ENCODE measurements around the gene FAM151A.
"Not testable (repeated sequence)": the region's sequence is repeated elsewhere in the genome, so short reads cannot be mapped to it uniquely, and the experiment has no call there.

The FAM151A gene

DNA sequence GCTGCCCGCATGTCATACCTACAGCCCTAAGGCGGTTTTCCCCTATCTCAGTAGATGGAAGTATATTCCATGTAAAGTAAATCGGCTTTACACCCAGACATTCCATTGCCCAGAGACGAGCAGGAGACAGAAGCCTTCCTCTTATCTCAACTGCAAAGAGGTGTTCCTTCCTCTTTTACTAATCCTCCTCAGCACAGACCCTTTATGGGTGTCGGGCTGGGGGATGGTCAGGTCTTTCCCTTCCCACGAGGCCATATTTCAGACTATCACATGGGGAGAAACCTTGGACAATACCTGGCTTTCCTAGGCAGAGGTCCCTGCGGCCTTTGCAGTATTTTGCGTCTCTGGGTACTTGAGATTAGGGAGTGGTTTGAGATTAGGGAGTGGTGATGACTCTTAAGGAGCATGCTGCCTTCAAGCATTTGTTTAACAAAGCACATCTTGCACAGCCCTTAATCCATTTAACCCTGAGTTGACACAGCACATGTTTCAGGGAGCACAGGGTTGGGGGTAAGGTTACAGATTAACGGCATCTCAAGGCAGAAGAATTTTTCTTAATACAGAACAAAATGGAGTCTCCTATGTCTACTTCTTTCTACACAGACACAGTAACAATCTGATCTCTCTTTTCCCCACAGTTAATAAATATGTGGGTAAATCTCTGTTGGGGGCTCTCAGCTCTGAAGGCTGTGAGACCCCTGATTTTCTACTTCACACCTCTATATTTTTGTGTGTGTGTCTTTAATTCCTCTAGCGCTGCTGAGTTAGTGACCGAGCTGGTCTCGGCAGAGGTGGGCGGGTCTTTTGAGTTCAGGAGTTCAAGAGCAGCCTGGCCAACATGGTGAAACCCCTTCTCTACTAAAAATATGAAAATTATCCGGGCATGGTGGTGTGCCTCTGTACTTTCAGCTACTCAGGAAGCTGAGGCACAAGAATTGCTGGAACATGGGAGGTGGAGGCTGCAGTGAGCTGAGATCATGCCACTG, 13.4 kb upstream of the FAM151A start:
- not testable (repeated sequence) for DNase-seq

DNA sequence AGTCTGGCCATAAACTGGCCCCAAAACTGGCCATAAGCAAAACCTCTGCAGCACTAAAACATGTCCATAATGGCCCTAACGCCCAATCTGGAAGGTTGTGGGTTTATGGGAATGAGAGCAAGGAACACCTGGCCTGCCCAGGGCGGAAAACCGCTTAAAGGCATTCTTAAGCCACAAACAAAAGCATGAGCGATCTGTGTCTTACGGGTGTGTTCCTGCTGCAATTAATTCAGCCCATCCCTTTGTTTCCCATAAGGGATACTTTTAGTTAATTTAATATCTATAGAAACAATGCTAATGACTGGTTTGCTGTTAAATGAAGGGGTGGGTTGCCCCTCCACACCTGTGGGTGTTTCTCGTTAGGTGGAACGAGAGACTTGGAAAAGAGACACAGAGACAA, 12.5 kb upstream of the FAM151A start:
- not testable (repeated sequence) for DNase-seq

DNA sequence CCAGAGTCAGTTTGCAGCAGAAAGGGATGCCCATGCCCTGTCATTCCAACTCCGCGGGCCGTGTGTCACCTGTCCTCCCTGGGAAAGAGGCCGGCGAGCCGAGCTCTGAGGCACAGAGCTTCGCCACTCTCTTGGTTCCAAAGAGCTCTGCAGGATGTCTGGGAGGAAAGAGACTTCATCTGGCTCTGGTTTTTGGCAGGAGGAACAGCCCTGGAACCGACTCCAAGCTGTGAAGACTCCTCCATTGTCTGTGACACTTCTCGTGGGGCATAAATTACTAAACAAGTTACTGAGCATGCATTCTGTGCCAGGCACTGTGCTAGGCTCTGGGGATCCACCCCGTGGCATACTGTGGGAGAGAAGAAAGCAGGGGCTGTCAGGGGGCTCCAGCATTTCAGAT, 3.9 kb upstream of the FAM151A start:
- no peak for DNase-seq

DNA sequence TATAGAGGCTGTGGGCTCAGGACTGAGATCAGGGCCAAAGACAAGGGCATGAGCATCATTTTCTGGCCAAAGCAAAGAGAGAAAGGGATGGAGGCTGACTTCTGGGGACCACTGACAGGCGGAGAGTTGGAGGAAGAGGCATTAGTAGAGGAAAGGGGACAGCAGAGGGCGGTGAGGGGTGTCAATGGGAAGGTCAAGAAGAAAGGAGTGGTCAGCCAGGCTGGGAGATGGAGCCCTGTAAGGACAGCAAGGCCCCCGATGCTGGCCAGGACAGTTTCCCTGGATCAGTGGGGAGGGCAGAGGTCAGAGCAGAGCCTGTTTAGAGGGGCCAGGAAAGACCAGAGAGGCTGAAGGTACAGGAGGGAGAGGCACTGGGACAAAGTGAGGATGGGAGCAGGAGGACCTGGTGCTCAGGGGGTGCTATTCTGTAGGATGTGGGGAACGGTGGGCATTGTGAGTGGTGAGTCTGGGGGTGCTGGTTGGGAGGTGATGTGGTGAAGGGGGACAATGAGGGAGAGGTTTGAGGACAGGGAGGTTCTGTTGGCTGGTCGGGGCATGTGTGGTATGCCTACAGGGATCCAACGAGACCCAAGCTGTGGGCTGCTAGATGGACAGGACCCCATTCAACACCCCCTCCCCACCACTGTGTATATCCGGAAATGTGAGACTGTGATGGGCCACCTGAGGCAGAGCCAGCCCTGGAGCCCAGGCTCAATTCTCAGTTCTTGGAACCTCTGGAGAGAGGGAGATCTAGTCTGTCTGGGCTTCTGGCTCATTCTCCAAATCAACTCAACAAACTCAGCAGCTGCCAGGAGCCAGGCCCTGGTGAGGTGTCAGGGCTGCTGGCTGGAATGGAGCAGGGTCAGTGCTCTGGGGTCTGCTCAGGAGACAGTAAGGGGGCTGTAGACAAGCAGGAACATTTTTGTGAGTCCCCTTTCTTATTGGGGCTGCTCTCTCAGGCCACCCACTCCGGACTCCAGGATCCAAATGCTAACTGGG, 1.4 kb upstream of the FAM151A start:
- no peak for DNase-seq

DNA sequence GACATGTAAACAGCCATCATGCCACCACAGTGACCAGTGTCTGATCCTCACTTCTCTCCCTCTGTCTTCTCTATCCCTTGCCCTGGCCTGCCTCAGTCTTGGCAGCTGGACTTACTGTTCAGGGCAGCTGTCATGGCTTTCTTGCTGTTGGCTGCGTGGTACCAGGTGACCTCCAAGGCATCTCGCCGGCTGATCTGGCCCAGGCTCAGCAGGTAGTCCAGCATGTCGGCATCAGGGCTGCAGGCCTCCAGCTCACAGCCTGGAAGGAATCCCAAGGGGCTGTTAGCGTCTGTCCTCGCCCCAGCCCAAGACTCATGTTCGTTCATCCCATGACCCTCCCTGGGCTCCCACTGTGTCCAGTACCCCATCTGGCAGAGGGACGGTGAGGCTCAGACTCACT, 3.6 kb downstream of the FAM151A start:
- DNase-seq = peak; percentile 54

DNA sequence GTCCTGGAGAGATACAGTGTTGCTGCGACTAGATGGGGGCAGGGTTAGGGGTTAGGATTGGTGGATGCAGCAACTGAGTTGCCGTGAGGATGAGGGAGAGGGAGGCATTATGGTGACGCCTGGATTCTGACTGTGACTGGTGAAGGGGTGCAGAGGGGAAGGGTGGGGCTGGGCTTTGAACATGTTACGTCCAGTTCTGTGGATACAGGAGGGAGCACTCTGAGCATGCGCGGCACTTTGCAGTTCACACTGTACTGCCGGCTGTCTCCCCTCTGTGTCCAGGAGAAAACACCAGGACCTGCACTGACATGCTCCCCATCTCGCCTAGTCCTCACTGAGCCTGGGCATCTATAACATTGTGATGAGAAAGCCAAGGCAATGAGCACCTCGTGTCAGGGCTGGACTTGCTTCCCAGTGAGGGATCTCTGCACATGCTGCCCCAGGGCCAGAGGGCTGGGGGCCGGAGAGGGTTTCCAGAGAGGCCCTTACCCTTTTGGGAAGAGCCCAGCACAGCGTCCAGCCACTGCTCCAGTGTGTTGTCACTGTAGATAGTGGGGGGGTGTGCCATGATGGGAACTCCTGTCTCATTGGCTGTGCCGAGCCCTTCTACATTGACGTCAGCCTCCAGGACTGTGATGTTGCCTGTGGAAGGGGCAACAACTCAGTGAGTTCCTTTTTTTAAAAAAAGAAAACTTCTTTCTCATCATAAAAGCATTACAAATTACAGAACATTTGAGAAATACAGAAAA, 7.6 kb downstream of the FAM151A start:
- DNase-seq = no peak

DNA sequence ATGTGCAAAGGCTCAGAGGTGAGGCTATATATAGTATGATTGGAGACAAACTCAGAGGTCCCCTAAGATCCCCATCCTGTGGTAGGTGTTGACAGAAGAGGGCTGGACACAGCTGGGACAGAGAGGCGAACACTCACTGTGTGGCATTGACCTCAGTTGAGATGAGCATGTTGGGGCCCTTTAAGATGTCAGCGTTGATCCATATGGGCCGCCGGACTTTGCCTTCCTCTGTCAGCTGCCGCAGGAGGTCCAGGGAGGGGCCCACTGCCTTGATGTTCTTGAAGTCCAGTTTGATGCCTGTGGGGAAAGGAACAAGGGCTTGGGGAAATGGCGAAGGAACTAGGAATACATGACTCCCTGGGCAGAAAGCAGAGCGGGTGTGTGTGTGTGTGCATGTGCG, 8.8 kb downstream of the FAM151A start:
- DNase-seq = no peak

DNA sequence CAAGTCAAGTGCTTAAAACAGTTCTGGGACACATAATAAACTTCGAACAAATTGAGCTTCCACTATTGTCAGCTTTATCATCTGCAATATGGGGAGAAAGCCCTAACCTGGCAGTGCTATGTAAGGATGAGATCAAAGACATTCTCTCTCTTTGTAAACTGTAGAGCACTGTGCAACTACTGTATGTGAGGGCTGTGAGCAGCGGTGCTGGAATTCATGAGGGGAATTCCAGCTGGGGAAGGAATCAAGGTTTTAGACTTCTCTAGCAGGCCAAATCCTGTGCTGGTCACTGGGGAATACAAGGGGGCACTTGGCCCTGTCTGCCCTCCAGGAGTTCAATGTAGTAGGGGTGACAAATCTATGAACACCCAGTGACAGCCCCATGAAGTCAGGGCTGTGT, 9.3 kb downstream of the FAM151A start:
- DNase-seq = no peak

DNA sequence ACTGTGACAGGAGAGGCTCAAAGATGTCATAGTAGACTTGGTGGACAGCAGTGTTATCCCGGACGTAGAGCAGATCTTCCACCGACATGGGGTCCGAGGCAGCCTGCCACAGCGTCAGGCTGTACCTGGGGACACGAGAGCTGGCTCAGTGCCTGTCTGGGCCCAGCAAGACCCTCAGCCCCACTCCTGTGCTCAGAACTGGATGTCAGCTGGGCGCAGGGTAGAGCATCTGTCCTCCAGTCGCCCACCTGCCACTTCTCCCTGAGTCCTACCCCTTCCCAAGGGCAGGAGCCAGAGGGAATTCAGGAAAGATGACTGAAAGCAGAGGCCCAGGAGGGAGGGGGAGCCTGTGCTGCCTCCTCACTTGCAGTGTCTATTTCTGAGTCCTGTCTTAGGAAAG, 11.7 kb downstream of the FAM151A start:
- DNase-seq = no peak

DNA sequence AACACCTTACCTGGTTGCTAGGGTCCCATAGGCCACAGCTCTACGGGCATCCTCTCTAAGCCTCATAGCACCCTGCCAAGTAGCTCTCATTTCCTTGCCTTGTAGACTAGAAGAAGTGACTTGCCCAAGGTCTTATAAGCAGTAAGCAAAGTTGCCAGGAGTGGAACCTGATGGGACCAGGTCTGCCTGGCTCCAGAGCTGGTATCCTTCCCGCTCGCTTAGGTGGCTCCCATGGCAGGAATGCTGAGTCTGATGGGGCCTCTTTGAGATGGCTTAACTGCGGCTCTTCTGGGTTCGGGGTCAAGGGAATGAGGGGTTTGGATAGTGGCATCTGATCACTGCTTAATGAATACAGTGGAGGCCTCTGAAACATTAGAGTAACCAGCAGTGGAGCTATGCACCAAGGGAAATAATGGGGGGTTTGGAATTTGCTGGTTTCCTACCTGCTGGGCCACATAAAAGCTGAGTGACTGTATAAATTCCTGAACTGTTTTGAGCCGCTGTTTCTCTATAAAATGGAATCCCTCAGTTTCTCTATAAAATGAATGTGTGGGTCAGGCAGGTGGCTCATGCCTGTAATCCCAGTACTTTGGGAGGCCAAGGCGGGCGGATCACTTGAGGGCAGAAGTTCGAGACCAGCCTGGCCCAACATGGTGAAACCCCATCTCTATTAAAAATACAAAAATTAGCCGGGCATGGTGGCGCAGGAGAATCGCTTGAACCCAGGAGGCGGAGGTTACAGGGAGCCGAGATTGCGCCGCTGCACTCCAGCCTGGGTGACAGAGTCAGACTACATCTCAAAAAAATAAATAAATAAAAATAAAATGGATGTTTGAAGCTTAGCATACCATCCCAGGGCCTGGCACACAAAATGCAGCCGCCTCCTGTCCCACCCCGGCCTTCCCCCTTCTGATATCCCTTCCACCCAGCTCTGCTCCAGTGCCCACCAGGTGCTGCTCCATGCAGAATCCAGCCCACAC, 12.4 kb downstream of the FAM151A start:
- peak; percentile 26 for DNase-seq

DNA sequence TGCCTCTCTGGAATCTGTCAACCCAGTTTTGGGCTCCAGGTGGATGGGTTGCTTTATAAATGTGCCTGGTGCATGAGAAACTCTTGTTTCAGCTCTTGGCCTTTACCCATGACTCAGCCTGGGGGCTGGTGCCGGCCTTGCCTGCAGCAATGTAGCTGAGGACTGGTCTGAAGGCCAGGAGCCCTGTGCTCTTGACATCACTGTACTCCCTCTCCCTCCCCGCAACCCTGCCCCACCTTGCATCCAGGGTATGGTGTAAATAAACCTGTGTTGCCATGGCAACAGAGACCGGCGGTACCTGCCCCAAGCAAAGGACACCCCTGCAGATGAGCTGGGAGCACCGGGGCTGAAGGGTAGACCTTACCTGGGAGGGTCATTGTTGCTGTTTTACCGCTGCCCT, 13.3 kb downstream of the FAM151A start:
- DNase-seq = peak; percentile 86

DNA sequence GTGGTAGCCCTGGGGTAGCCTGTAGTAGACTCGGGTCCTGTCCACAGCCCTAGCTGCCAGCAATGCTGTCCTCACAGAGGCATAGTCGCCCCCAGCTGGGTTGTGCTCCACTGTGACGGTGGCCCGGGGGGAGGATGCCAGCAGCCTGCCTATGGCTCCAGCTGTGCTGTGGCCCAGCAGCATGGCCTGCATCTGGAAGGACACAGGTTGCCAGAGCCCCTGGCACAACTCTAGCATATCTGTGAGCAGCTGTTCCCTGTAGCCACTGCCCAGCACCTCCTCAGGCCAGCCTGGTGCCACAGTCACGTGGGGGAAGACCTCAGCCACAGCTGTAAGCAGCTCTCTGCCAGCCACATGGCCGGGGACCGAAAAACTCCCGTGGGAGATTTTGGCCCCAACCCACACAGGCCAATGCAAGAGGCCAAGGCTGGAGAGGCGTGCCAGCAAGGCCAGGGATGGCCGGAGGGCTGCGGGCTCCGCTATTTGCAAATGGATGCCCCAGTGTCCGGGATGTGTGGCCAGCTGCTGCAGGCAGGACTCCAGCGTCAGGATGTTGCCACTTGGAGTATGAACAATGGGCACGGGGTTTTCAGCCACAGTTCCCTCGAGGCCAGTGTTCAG, 13.9 kb downstream of the FAM151A start:
- peak; percentile 47 for DNase-seq

DNA sequence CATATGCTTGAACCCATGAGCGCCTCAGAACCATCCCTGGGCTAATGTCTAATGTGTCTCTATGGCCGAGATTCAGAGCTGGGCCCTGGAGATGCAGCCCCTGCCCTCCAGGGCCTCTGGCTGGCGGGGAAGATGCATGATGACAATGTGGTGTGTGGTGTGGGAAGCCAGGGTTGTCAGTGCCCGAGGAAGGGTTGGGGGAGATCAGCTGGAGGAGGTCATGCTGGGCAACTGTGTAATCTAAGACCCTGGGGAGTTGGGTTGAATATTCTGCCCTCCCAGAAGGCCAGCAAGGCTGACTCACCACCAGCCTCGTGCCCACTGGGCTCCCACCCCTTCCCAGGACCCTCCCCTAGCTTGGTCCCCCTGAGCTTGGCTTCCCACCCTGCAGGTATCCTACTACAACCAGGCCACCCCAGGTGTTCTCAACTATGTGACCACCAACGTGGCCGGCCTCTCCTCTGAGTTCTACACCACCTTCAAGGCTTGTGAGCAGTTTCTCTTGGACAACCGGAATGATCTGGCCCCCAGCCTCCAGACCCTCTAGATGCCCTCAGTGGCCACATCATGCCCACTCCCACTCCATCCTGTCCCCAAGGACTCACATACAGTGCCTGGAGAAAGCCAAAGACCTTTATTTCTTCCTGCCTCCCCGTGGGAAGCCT, 14.6 kb downstream of the FAM151A start:
- no peak for DNase-seq

DNA sequence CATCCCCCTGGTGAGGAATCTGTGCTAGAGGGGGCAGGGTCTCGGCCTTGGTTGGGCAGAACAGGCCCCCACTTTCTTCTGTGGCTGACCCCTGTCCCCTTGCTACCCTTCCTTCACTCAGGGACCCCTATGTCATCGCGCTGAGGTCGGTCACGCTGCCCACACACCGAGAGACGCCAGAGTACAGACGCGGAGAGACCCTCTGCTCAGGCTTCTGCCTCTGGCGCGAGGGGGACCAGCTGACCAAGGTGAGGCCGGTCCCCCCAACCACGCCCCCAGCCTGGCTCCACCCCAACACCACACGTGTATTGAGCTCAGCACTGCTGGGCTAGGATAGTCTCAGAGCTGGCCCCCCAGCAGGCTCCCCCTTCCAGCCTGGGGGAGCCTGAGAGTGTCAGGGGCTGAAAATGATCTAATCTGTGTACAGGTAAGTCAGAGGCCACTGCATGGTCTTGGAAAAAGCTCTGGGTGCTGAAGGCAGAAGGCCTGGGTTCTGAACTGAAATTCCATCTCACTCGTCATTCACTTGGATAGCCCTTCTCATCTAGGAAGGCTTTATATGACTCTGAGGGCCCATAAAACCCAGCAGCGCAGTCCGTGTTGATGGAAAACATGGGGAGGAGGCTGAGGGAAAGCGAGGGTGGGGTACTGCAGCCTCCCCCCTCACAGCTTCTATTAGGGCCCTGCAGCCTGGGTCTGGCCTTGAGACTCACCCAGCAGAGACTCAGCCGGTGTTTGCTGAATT, 15.3 kb downstream of the FAM151A start:
- peak; percentile 46 for DNase-seq

DNA sequence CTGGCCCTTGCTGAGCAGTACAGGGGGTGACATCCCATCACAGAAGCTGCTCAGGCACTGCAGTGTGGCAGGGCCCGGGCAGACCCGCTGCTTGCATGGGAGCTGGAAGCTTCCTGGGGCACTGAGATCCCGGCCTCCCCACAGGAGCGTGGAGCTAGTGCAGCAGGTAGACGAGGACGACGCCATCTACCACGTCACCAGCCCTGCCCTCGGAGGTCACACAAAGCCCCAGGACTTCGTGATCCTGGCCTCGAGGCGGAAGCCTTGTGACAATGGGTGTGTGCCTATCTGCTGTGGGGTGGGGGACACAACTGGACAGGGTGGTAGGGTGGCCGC, 16.4 kb downstream of the FAM151A start:
- no peak for DNase-seq

DNA sequence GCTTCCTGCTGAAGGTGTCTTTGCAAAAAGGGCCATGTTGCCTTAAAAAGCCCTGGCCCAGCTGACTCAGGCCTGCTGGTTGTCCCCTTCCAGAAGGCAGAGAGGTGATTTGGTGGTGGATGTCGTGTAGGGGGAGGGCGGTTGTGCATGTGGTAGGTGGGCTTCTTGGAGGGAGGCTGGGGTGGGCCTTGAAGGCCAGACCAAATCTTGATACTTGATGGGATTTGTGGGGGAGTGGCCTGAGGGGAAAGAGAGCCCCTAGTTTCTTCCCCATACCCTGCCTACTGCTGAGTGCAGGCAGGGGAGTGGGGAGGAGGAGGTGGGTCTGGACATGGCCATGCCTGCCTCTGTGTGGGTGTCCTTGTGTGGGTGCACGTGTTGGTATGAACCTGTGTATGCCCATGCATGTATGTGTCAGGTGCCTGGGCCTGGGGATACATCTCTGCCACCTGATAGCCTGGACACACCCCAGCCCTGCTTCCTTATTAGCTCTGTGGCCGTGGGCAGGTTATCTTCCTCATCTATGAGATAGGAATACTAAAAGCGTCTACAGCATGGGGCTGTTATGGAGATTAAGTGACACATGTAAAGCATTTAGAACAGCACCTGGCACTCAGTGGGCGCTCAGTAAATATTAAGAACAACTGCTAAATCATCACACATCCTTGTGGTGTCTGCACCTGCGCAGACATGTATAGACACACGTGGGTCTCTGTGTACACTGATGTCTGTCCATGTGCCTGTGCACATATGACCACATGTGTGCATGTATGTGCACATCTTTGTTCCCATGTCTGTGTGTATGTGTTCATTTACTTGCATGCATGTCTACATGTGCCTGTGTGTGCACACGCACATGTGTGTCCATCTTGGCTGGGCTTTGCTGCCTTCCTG, 17.0 kb downstream of the FAM151A start:
- no peak for DNase-seq

DNA sequence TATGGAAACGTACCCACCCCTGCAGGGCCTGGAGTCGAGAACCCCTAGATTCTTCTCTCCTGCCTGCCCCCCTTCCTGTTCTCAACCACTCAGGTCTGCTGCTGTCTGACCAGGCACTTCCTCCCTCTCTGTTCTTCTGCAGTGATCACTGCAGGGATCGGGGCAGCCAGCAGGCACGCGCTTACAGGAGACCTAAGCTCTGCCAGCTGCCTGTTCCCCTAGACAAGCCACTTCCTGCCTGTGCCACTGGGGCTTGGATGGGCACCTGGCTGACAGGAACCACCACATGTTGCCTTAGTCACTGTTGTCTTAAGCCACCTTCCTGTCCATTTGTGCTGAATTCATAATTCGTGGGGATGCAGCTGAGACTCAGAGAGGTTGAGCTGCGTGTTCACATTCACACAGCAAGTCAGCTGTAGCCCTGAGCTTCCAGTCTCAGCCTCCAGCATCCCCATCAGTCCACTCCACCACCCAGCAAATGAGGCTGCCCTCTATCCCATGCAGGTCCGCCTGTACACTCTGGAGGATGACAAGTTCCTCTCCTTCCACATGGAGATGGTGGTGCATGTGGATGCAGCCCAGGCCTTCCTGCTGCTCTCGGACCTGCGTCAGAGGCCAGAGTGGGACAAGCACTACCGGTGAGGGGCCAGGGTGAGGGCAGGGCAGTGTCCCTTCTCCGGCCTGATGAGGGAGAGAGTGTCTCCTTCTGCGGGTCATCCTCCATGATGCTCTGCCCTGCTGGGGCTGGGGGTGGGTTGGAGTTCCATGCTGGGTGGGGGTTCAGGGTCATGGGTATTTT, 18.6 kb downstream of the FAM151A start:
- no peak for DNase-seq

DNA sequence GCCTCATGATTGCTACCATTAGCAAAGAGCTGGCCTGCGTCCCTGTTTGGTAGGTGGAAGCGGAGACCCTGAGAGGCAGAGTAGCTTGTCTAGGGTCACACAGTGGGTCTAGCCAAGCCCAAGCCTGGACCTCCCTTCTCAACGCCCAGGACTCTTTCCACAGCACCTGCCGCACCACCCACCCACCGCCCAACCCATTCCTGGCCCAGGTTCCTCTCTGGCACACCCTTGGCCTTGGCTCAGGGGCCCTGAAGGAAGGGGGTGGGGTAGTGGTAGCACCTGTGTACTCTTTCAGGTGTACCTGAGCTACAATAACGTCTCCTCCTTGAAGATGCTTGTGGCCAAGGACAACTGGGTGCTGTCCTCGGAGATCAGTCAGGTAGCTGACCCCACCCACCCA, 19.3 kb downstream of the FAM151A start:
- DNase-seq = no peak
